Measurements from ENCODE around the gene AJAP1.

AJAP1 gene

DNA sequence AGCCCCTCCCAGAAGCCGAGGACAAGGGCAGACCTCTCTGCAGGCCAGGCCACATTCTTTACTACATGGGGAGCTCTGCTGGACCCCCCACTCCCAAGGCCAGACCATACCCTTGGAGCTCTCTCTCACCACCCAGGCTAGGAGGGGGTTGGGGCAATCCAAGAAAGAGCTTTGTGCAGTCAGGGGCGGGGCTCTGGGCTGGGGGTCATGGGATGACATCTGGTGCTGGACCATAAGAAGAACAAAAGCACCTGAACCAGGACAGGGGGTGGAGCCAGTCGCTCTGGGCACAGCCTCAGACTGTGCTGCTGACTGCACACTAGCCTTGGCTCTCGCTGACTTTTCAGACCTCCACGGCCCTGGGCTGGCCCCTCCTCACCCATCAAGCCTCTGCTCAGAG lies 23.1 kb upstream of the AJAP1 start:
- no peak for DNase-seq

DNA sequence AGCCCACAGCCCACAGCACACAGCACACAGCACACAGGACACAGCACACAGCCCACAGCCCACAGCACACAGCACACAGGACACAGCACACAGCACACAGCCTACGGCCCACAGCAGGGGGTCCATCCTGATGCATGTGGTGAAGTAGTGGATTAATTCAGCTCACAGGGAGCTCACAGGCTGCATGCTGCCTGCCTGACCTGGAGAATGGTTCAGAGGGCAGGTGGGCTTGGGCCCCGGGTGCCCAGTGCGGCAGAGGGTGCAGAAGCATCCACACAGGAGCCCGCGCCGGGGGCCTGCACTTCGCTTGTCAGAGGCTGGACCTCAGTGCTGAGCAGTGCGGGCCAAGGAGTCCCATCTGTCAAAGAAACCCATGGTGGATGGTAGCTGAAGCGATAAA lies 21.1 kb upstream of the AJAP1 start:
- DNase-seq = no peak

DNA sequence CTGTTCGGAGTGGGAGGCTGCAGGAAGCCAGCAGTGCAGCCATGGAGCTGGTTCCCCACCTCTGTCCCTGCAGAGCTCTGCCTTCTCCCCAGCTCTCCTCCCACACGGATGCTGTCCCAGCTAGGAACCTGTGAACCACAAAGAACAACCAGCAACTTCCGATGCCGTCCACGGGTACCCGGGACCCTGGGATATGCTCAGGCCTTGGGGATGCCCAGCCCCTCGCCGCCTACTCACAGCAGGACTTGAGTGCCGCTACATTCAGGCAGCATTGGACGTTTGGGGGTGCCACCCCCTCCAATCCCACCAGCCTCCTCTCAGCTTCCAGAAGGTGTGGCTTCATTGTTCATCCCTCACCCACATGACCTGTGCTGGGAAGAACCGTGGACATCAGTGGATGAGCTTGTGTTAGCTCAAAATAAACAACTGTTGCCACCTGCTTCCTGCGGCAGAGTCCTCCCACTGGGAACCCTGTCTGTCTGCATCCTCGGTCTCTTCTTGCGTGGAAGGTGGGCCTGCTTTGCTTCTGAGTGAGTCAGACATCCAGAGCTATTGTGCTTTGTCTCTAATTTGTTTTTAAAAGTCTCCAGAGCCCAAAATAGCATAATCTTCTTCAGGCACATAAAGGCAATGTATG lies 20.1 kb upstream of the AJAP1 start:
- no peak for DNase-seq

DNA sequence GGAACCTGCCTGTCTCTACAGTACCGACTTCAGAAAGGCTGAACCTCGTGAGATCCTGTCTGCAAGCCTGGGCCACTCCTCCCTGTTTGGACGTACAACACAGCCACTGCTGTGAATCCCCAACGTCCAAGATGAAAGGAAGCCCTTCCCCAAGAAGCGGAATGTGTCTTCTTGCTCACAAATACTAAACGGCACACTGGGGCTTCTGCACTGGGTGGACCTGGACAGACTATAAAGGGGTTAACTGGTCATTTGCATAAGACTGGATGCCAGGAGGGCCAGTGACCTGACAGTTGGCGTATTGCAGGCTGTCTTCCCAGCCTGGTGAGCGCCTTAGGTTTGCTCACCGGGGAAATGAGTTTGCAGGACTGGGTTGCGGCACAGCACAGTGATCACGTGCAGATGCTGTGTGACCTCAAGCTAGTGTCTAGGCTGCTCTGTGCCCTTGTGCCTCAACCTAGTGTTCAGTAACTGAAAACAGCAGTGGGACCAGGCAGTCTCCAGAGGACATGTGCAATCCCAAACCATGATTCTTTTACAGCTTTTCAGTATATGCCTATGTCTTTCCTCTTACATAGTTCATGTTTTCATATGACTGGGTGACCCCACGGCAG lies 19.5 kb upstream of the AJAP1 start:
- no peak for DNase-seq

DNA sequence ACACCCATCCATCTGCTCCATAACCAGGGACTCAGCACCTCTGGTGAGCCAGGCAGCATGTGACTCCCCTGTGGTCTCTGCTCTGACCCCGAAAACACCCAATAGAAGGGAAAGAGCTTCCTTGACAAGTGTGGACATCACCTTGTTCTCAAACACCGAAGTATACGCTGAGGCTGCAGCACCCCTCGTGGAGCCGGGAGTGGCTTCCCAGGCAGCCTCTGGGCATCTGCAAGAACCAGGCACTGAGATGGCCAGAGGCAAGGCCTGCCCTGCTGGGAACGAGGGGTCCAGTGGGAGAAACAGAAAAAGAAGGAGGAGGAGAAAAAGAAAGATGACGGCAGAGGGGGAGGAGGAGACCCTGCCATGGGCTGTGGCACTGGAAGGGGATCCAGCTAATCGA lies 18.2 kb upstream of the AJAP1 start:
- no peak for DNase-seq

DNA sequence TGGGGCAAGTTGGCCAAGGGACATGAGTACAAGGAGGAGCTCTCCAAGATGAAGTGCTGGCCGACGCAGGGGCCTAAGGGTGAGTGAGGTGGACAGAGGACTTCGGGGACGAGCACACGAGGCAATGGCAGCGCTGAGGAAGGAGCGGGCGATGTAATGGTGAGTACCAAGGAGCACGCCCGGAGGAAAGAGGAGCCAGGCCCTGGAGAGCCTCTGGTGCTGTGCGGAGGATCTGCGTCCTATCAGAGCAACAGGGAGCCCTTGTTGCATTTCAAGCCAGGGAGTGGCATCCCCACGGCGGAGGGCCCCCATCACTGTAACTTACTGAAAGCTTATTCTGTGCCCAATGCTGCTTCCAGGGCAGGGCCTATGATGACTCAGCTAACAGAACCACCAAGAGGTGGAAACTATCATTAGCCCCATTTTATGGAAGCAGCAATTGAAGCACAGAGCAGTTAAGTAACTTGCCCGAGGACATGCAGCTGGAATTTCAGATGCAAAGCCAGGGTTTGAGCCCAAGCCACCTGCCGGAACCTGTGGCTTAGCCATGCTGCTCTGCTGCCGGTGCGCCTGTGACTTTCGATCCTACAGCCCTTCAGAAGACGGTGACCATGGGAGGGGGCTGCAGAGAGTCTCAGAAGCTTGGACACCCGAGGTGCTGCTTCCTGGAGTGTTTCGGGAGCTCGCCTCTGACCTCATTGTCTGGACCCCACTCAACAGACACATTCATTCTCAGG lies 17.6 kb upstream of the AJAP1 start:
- no peak for DNase-seq

- DNase-seq = no peak
These were observed 16.6 kb upstream of the AJAP1 start for GRCh38 chr1:4637616-4638344.

GRCh38 chr1:4638345-4638729 lies 16.1 kb upstream of the AJAP1 start:
- DNase-seq = no peak

- DNase-seq = no peak
These were observed 13.5 kb upstream of the AJAP1 start for GRCh38 chr1:4640931-4641330.

DNA sequence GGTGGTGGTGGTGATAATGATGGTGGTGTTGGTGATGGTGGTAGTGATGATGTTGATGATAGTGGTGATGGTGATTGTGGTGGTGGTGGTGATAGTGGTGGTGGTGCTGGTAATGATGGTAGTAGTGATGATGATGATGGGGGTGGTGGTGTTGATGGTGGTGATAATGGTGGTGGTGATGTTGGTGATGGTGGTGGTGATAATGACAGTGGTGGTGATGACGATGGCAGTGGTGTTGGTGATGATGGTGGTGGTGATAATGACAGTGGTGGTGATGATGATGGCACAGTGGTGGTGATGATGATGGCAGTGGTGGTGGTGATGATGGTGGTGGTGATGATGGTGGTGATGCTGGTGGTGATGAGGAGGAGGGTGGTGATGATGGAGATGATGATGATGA lies 7.0 kb upstream of the AJAP1 start:
- DNase-seq = no peak

DNA sequence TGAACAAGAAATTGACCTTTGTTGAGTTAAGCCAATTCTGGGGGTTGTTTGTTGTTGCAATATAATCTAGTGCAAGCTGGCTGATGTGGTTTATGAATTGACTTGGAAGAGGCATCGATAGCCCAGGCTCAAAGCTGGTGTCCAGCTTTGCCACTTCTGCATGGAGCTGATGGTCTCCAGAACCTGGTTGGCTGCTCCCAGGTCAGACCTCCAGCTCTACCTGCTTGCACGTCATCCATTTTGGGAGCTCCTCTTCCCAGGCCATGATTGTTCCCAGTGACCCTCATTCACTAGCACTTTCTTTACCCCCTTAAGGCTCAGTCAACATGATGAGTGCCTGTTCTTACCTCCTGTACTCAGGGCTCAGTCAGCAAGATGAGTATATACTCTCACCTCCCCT lies 5.8 kb upstream of the AJAP1 start:
- no peak for DNase-seq

- no peak for DNase-seq
These were observed 3.9 kb upstream of the AJAP1 start for GRCh38 chr1:4650481-4650880.

- DNase-seq = no peak
These were observed 3.4 kb upstream of the AJAP1 start for GRCh38 chr1:4650981-4651380.

DNA sequence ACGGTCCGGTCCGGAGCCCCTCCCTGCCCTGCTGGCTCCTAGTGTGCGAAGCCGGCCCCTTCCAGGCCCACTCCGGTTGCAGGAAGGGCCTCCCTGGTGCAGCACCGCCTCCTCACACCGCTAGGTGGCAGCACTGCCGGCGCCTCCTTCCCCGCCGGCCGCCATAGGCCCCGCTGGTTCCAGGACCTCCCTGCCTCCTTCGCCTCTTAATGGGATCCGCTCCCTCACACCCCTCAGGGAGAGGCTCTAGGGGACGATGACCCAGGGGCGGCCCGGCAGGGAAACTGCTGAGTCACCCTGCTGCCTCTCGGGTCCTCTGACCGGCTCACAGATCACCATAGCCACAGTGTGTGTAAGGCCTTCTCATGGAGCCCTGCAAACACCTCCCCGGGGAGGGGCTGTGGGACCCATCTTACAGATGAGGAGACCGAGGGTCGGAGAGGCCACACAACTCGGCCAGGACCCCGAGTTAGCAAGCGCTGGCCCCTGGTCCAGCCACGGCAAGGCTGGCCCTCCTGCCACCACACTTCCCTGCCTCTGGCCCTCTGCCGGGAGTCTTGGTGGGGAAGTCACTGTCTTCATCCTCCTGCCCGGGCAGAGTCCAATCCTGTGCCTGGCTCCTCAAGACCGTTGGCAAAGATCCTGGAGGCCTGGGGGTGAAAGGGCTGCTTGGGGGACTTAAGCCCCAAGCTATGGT lies 1.6 kb upstream of the AJAP1 start:
- no peak for DNase-seq

DNA sequence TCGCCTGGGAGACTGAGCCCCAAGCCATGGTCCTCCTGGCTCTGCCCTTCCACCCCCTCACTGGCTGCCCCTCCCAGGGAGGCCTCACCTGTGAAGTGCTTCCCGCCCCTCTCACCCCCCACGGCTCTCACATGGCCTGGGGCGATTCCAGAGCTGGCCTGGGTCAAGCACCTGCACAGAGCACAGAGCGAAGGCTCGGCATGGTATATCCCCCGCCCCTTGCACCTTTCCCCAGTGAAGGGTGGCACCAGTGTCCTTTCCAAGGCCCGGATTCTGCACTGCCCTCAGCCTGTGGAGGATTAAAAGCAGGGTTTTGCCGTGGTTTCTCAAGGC lies 1.1 kb upstream of the AJAP1 start:
- DNase-seq = no peak

GRCh38 chr1:4654764-4655673 lies 610 bp downstream of the AJAP1 start:
- no peak for DNase-seq

DNA sequence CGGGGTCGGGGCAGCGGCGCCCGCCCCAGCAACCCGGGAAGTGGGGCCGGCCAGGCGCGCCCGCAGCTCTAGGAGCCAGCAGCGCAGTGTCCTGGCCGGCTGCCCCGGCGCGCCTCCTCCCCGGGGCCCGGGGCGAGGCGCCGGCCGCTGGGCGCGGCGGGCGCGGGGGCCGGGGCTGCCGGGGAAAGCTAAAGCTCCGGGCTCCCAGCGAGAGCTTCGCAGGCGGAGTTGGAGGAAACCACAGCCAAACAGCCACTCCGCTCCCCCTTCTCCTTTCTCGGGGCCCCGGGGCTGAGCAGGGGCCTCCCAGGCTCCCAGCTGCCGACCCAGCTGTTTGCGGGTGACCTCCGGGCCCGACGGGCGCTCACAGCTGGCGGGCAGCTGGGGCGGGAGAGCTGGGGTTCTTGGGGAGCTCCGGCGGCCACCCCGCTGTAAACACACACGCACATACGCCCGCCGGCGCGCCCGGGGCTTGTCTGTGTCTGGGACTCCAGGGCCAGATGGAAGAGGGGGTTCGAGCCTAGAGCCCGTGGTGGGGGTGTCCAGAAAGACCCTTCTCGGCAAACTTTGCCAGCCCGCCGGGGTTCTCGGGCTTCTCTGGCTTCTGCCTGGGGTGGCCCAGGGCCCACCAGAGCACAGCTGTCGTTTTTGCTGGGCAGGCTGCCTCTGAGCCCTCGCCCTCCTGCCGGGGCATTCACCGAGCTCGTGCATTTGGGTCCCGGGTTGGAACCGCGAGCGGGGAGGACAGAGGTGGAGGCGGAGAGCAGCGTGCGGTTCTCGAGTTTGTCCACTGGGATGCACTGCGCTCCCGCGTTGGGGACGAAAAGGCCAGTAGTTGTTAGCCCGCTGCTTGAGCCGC lies 1.5 kb downstream of the AJAP1 start:
- DNase-seq = no peak

DNA sequence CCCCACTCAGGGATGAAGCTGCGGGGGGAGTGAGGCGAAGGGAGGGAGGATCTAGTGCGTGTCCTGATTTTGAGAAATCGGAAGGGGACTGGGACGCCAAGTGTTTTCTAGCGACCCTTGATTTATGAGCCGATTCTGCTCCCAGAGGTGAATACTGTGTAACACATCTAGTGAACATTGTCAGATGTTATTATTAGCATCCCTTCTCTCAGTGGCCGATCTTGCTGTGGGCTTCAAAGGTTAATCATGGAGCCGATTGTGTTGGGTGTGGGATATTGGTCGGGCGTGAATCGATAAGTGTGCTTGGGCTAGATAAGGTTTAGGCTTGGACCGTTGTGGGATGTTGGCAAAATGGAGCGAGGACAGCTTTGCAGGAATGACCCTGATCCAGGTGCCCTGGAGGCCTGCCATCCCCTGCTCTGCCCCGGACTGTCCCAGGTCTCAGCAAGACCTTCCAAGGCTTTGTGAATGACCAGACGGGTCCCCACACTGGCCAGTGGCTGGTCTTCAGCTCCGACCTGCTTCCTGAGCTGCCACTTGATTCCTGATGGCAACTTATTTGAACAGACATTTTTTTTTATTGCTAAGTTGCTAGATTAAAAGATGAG lies 2.2 kb downstream of the AJAP1 start:
- DNase-seq = no peak

DNA sequence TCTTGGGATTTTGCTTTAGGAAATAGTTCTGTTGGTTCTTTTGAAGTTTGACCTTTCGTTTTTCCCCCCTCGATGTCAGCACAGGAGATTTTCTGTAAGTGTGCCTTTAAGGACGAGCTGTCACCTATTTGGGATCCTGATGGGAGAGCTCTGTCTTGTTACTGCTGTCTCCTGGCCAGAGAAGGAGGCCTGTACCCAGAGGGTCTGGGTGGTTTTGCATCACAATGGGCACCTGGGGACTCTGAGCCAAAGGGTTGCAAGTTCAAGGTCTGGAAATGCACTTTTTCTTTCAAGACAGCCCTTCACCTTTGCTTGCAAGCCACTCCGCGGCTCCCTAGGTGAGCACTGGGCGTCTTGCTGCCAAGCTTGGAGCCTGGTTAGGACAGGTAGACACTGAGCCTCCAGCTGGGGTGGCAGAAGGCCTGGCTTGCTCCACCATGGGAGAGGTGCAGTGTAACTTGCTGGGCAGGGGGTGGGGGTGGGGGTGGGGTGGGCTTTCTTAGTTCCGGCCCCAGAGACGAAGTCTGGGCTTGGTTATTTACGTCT lies 2.9 kb downstream of the AJAP1 start:
- no peak for DNase-seq

- no peak for DNase-seq
These were observed 3.6 kb downstream of the AJAP1 start for GRCh38 chr1:4657960-4658541.
